GM18508 (cell line): Measurements from ENCODE around the gene TRMT2A.

Source experiments
- ATAC-seq: cut with Tn5 transposase; IDR thresholded peaks from one replicate; pipeline ENCODE4 v1.9.1; 2021; ENCODE audit warnings: moderate number of reproducible peaks; ENCODE audit not compliant: insufficient read depth, unreplicated experiment

The TRMT2A gene

DNA sequence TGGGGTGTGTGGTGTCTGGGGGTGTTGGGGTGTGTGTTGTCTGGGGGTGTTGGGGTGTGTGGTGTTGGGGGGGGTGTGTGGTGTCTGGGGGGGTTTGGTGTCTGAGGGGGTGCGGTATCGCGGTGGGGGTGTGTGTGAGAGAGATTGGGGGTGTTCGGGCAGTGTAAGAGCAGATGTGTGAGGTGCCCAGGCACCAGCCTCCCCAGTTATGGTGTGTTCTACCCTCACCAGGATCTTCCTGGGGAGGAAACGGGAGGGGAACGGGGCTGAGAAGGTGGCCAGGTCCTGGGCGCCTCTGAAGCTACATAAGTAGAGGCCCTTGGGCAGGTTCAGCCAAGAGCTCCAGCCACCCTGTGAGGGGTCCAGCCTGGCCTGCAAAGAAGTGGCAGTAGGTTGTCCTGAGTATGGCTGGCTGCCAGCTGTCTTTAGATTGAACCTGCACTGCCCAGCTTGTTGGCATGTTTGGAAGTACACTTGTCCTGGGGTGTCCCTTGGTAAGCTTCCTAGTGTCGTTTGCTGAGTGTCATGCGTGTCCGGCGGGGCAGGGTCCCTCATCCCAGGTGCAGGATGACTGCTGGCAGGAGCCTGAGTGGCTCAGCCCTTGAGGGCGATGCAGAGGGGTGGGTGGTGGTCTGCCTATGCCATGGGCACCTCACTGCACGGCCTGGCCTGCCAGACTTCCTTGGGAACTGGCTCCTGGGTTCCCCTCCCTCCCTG lies 6.5 kb upstream of the TRMT2A start:
- ATAC-seq = no peak

DNA sequence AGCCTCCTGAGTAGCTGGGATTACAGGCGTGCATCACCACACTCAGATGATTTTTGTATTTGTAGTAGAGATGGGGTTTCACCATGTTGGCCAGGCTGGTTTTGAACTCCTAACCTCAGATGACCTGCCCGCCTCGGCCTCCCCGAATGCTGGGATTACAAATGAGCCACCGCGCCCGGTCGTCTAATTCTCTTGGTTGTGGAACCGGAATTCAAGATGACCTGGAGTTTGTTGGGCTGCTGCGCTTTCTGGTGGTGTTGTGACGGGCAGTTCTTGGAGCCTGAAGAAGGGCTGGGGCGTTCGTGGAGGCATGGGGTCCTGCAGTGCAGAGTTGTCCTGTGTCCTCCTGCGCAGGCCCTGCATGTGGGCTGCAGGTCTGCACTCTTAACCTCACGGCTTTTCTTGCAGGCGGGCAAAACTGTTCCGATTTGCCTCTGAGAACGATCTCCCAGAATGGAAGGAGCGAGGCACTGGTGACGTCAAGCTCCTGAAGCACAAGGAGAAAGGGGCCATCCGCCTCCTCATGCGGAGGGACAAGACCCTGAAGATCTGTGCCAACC lies 4.9 kb upstream of the TRMT2A start:
- no peak for ATAC-seq

DNA sequence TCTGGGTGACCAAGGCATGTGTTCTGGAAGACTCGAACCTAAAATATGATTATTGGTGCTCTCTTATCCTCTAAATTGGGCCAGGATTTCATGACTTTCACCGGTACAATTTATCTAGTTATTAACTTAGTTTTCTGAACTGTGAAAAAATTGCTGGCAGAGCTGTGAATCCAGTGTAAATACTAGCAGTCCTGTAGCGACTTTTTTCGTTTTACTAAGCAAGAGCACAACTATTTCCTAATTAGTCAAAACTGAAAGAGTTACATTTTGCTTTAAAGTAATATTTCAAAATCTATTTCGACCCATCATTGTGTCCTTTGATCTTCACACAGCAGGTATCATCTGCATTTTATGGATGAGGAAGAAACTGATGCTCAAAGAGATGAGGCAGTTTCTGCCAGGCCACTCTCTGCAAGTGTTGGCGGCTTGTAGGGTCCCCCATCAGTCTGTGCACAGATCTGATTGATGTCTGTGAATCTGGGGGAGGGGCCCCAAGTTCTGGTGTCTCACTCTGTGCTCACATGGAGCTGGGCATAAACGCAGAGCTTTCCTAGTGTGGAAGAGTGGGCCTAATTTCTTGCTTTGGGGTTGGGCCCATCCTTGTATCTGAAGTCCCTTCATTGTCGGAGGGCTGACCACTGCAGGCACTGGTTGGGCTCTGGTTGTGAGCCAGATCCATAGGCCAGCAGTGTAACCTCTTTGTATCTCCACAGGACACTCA lies 1.4 kb upstream of the TRMT2A start:
- ATAC-seq = no peak

DNA sequence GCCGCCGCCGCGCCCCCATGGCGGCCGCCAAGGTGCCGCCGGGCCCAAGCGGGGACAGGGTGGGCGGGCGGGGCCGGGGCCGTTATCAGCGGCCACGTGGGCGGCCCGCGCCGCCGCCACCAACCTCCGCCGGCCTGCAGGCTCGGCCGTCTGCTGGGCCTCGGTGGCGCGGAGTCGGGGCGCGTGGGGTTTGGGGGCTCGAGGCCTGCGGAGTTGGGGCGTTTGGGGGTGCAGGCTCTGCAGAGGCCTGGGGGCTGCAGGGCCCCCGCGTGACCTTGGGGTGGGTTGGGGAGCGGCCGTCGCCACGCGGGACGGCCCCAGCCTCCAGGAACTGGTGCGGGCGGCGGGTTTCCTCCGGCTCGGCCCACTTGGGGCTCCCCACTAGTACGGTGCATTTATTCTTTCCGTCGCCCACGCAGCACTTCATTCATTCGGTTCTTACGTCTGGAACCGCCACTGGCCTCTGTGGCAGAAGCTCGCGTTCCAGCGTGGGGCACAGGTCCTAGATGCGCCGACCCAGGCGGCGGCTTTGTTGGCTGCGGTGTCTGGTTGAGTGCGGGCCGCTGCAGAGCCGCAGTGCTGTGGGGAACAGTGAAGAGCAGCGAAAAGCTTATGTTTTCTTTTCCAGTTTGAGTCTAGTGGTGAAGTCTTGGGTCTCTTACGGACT lies 740 bp upstream of the TRMT2A start:
- no peak for ATAC-seq

DNA sequence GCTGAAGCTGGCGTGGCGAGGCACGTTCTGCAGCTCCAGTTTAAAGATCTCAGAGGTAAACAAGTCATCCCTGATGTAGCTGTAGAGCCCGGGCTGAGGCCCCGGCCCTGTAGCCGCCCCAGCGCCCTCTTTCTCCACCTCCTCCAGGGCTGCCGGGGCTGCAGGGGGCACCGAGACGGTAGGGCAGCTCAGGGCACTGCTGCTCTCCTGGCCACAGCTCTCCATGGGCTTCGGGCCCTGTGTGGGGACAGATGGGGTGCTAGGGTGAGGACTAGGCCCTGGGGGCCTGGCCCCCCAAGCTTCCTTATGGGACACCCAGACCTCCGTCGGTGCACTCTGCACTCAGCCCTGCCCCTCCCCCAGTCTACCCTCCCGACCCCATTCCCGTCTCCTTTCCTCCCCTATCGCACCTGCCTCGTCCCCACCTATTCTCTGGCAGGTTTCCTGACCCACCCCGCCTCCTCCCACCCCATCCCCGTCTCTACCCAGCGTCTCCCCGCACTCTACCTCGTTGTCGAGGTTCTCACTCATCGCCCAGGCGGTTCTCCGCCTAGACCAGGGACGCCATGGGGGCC lies 563 bp downstream of the TRMT2A start:
- no peak for ATAC-seq

DNA sequence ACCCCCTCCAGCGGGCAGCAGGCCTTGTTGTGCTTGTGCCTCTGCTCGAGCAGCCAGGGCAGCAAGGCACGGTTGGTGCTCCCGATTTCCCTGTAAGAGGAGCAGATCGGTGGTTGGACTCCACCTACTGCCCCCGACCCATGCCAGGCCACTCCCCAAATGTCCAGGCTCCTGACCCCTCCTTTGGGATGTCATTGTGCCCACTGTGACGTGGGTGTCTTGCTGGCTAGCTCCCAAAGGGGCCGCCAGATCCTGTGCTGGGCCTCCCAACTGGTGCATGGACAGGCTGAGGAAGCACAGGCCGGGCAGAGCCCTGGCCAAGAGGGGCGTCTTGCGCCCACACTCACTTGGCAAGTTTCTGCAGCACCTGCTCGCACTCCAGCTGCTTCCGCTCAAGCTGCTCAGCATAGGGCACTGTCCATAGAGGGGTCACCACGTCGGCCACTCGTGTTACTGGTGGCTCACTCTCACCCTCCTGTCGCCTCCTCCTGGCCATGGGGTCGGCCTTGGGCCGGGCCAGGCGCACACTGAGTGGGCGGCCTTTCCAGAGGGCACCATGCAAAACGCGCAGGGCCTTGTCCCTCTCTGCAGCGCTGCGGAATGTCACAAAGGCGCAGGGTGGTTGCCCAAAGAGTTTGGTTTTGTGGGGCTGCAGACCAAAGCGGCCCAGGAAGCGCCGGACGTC lies 1.2 kb downstream of the TRMT2A start, which contains the start of gene RANBP1:
TSS of gene RANBP1 (plus strand) at position 414 of the 685 bp plus-strand sequence. CDS start at position 495, 81 bp downstream.
- ATAC-seq = no peak

DNA sequence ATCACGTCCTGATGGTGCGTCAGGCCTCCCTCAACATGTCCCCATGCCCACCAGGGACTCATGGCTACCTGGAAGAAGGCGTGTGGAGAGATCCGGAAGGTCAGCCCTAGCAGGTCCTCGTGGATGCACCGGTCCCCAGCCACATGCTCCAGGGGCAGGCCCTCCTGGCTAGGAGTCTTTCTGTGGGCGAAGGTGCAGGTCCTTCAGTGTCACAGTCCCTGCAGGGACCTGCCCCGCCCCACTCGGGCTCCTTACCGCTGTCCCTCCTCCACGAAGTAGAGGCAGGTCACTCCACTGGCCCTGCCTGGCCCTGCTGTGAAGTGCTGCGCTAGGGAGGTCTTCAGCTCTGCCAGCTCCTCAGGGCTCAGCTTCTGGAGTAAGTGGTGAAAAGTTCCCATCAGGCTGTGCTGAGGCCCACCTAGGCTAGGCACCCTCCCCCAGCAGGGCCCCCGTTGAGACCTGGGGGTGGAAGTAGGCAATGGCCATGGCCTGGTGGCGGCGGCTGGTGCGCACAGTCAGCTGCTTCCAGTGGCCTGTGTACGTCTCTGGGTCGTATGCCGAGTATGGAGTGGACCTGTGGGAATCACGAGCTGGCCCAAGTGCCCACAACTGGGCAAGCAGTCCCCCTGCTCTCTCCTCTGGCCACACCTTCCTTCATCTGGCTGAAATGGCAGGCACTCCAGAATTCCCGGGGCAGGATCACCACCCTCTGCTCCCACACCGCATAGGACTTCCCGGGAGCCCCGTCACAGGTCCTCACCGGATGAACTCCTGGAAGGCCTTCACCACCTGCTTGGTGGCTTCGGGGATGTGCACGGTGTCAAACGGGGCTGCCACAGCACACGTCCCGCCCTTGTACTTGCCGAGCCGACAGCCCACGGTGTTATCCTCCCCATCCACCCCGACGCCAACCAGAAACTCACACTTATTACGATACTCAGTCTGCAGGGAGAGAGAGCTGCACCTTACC lies 2.2 kb downstream of the TRMT2A start:
- ATAC-seq = no peak

GRCh38 chr22:20113551-20114310 lies 3.3 kb downstream of the TRMT2A start:
- ATAC-seq = no peak

GRCh38 chr22:20112623-20113511 lies 4.2 kb downstream of the TRMT2A start:
- no peak for ATAC-seq

- ATAC-seq = no peak
These were observed 5.1 kb downstream of the TRMT2A start for GRCh38 chr22:20111689-20112622.

DNA sequence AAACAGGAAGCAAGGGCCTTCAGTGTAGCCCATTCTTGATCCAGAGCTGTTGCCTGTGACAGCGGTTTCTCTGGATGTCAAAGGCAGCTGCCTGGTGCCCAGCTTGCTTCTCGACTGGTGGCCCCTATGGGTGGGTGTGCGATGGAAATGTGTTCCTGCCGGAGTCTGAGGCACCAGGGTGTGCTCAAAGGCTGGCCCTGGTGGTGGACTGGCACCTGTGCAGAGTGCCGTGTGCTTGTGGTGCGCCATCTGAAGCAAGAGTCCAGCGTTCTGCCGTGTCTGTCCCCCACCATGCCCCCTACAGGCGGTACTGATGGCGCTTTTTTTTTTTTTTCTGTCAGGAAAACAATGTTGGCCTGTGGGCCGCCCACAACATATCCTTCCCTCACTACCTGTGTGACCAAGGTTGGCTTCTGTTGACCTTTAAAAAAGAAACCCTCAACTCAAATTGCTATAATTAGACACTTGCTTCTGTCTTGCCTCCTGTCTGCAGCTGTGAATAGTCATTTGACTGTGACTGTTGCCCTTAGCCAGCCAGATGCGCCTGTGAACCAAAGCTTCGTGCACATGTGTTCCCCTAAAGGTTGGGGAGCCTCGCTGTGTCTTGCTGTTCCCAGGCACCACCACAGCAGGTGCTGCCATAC lies 5.9 kb downstream of the TRMT2A start:
- no peak for ATAC-seq

- ATAC-seq = no peak
These were observed 6.6 kb downstream of the TRMT2A start for GRCh38 chr22:20110359-20110985.

DNA sequence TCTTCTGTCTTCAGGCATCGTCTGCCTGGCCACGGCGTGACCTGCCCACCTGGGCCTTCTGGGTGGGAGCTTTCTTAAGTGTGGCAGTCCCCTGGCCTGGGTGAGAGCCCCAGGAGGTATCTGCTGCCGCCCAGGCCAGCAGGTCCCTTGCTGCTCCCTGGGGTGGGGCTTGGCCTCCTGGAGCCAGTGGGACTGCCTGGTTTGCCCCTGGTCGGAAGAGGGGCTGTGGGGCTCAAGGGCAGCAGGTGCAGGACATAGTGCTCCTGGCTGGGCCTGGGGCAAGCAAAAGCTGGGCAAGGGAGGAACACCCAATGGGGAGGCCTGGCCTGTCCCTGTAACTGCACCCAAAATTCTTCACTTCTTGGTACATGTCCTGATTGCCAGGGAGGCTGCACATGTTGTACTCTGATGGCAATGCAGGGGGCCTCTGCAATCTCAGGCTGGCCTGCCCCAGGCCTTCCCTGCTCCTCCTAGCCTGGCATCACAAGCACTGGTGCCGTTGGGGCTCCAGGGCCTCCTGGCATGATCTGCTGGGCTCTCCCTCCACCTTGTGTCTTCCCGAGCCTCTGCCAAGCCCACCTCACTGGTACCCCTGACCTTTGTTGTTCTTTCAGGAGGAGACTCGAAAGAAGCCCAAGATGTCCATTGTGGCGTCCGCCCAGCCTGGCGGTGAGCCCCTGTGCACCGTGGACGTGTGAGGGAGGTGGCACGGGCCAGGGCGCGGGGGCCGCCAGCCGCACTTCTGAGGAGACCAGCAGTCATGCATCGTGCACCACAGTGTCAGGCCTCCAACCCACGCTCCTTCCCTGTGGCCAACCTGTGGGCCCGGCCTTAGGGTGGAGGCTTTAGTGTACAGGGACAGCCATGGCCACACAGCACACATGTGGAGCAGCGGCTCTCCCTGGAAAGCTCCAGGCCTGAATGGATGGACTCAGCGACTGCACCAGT lies 7.3 kb downstream of the TRMT2A start:
- ATAC-seq = no peak

GRCh38 chr22:20108757-20109230 lies 8.2 kb downstream of the TRMT2A start:
- no peak for ATAC-seq
